Stimulated activated naive CD8-positive, alpha-beta T cell treated with anti-CD3 and anti-CD28 coated beads, Interleukin-15, Interleukin-2, amounts not matched to agents 100 U/mL and 50 U/mL, for 24 hours (primary cell): ENCODE results near the gene KRT2.

Source experiments
- ATAC-seq: fragments of 150-1000 bp; cut with Tn5 transposase; one replicate; pipeline ENCODE4 v1.10.0; 2021
- DNase-seq: peaks from one replicate; pipeline ENCODE4 v3.0.0; 2021

The KRT2 gene

DNA sequence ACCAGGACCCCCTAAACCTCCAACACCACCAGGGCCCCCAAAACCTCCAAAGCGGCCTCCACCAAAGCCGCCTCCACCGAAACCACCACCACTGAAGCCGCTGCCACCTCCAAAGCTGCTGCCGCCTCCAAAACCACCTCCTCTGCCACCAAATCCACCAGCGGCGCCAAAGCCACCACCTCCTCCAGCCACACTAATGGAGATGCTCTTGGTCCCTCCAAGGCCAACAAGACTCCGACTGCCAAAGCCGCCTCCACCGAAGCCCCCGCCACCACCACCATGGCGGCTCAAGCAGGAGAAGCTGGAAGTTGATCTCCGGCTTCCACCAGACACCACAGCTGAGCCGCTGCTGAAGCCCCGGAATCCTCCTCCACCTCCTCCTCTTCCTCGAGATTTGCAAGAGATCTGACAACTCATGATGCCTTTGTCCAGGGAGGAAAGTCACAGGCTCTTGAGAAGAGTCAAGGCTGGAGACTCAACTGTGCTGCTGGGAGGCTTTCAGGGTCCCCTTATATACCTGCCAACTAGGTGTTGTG lies at the start of gene KRT2:
TSS of gene KRT2 (minus strand) at position 486 of the 536 bp plus-strand sequence. CDS start at position 417, 69 bp downstream.
- DNase-seq (no peak), ATAC-seq (no peak)

DNA sequence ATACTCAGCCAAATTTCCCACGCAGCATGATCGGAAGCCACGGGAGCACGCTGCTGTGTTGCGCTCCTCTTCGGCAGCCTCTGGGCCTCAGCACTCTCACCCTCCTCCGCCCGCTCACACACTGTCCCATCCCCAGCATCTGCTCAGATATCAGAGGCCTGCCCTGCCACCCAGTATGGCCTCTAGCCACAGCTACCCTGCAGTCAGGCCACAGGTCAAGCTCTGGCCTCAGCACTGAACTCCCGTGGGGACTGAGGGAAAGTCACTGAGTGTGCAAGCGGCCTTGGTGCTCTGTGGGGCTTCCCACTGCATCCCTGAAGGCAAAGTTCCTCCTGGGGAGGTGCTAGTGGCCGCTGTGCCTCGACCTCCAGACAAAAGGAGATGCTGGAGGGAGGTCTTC lies 49.3 kb upstream of the KRT2 start:
- DNase-seq: no peak
- ATAC-seq: no peak

GRCh38 chr12:52699960-52700359 lies 47.9 kb upstream of the KRT2 start:
- ATAC-seq (no peak), DNase-seq (no peak)

GRCh38 chr12:52699373-52699772 lies 47.4 kb upstream of the KRT2 start:
- ATAC-seq: no peak
- no peak for DNase-seq

DNA sequence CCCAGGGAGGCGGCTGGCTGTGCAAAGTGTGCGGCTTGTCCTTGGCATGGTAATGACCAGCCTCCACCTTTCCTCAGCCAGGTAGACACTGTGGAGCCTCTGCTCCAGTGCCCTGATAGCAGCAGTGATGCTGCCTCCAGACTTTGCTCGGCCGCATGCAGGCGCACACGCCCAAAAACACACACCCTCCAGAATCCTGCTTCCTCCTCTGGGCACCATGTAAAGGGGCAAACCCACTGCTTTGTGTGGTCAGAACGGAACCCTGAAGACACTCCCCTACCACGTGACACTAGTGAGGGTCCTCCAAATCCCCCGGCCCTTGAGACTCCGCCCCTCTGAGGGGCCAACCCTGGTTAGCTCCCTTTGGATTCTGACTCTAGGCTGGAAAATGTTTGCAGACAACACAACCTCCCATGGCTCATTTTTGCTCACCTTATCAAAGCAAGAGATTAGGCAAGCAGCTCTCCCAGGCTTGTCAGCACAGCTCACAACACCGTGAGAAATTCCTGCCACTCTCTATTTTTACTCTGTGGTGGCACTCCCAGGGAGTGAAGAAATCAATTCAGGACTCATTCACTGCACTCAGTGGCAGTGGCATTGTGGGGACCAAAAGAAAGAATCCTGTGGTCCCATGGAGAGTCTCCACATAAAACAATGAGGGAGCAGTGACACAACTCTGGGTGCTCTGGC lies 46.8 kb upstream of the KRT2 start:
- ATAC-seq (no peak), DNase-seq (no peak)

- ATAC-seq (no peak), DNase-seq (no peak)
Observed at GRCh38 chr12:52697058-52697582, 45.1 kb upstream of the KRT2 start.

DNA sequence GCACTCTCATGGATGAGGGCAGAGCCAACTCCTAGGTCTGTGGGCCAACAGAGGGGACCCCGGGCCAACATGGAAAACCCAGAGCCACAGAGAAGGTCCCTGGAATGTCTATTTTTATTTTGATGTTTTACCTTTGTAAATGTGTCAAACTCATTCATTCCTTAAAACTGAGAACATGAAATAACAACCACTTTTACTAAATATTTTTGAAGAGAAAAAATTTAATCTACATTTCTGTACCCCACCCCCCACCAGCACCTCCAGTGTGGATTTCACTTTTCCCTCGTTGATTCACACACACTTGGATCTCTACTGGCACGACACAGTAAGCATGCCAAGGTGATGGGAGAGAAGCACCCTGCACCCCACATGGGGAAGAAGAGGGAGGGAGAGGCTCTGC lies 44.6 kb upstream of the KRT2 start:
- no peak for DNase-seq
- ATAC-seq: no peak

DNA sequence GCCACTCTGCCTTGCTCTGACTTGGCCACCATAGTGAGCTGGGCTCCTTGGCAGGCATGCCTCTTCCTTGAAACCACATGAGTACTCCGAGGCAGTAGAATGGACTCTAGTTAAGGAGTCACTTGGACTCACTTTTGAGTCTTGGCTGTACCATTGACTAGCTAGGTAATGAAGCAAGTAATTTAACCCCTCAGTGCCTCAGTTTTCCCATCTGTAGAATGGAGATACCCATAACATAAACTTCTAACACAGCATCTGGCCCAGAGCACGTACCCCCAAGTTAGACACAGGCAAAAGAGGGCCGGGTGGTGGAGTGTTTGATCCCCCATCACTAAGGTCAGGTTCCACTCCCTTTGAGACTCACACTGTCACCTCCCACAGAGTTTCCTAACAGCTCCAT lies 43.0 kb upstream of the KRT2 start:
- DNase-seq (no peak), ATAC-seq (no peak)

DNA sequence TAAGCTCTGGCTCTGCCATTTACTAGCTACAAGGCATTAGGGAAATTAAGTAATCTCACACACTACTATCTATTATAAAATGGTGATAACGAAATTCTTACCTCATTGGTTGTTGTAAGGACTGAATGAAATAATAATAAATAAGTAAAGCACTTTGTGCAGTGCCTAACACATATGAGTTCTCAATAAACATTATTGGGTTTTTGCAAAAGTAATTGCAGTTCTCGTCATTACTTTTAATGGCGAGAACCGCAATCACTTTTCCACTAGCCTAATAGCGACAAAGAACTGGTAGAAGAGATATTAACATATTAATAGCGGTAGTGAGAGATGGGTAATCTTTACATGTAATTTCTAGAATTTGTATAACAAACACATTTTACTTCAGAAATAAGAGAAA lies 42.1 kb upstream of the KRT2 start:
- ATAC-seq (no peak), DNase-seq (no peak)

- DNase-seq (no peak), ATAC-seq (no peak)
Observed at GRCh38 chr12:52693261-52693660, 41.2 kb upstream of the KRT2 start.

DNA sequence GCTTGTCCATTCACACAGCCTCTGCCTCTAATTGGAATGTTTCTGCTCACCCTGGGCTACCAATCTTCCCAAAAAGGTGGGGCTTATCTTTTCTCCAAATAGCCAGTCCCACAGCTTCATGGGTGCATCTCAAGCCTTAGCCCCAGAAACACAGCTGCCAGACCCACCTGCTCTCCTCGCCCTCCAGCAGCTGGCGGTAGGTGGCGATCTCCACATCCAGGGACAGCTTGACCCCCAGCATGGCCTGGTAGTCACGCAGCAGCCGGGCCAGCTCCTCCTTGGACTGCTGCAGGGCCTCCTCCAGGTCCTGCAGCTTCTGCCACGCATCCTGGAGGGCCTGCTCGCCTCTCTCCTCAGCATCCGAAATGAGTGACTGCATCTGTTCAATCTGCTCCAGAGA lies 40.2 kb upstream of the KRT2 start:
- ATAC-seq: no peak
- no peak for DNase-seq

DNA sequence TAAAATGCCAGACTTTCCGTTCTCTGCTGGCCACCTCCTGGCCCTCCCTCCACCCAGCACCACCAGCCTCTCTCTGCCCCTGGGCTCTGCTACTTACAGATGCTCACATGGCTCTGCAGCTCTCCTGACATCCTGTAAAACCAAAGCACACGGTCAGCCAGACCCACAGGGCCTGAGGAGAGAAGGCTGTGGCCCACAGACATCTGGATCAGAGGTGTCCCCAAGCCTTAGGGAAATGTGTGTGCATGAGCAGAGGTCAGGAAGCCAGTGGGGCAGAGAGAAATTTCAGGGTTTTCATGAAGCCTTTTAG lies 39.8 kb upstream of the KRT2 start:
- DNase-seq (no peak), ATAC-seq (no peak)

DNA sequence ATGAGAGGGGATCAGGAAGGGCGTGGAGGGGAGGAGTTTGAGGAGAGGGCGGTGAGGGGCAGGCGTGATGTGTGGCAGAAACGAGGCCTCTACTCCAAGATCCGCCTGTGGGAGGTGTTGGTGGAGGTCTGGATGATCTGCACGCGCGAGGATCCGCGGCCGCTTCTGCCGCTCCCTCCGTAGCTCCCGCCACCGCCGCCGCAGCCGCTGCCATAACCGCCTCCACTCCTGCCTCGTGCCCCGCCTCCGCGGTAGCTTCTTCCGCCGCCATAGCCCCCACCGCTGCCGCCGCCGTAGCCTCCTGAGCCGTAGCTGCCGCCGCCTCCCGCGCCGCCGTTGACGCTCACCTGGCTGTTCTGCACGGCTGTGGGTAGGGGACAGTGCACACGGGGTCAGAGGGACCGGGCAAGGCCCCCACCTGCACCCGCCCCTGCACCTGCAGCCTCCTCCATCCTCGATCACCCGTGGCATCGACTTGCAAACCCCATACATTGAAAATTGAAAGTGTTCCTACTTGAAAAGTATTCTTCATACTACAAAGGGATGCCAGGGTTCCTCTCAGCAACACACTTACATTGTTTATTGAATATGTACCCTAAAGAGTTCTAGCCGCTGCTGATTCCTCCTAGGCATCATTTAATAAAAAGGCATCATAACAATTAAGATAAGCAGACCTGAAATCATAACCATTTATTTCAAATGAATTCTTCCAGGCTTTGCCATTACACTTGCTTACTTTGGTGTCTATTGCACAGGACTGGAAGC lies 39.2 kb upstream of the KRT2 start:
- ATAC-seq (peak; percentile 44), DNase-seq (peak; percentile 65)

GRCh38 chr12:52690351-52691075 lies 38.5 kb upstream of the KRT2 start:
- ATAC-seq: no peak

GRCh38 chr12:52689936-52690335 lies 37.9 kb upstream of the KRT2 start:
- no peak for DNase-seq
- no peak for ATAC-seq

More at GRCh38 chr12:52690351-52691075, 38.5 kb upstream of the KRT2 start:
- DNase-seq: no peak

DNA sequence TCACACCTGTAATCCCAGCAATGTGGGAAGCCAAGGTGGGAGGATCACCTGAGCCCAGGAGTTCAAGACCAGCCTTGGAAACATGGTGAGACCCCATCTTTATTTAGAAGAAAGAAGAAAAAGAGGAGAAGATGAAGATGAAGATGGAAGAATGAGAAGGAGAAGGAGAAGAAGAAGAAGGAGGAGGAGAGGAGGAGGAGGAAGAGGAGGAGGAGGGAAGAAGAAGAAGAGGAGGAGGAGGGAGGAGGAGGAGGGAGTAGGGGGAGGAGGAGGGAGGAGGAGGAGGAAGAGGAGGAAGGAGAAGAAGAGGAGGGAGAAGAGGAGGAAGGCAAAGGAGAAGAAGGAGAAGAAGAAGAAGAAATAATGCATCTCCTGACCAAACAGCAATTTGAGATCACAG lies 37.2 kb upstream of the KRT2 start:
- DNase-seq (no peak), ATAC-seq (no peak)

GRCh38 chr12:52688481-52688880 lies 36.5 kb upstream of the KRT2 start:
- ATAC-seq (no peak), DNase-seq (no peak)

DNA sequence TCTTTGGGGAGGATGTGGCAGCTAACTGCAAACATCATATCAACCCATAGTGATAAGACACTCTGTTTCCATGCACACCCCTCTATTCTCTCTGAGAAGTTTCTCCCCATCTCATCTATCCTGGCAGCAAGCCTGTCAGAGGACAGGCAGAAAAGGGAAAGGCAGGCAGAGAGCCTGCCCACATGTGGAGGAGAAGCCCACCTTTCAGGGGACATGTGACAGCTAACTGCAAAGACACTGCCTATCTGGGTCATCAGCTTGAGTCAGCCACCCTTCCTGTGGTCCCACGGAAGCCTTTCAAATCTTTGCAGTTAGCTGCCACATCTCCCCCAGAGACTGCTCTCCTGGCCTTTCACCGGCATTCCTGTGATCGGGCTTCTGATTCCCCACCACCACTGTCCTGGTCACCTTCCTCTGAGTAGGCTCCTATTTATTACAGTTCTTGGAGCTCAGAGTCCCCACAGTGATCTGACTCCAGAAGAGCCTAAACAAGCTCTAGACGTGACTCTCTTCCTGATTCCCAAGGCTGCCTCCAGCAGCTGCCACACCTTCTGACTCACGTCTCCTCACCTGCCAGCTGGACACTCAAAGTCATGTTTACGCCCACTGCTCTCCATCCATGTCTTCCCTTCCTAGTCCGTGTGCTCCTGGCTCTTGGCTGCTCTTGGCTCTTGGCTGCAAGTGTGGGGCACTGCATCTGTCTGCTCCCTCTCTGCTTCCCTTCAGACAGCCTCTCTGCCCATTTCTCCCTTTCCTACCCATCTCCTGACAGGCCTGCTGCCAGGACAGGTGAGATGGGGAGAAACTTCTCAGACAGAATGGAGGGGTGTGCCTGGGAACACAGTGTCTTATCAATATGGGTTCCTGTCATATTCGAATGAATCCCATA lies 35.7 kb upstream of the KRT2 start:
- ATAC-seq: no peak
- no peak for DNase-seq

- ATAC-seq: no peak
Observed at GRCh38 chr12:52686756-52687487, 34.9 kb upstream of the KRT2 start.

GRCh38 chr12:52686063-52686462 lies 34.1 kb upstream of the KRT2 start:
- ATAC-seq: no peak
- no peak for DNase-seq

More at GRCh38 chr12:52686756-52687487, 34.9 kb upstream of the KRT2 start:
- DNase-seq: no peak

- DNase-seq (no peak), ATAC-seq (no peak)
Observed at GRCh38 chr12:52685406-52685890, 33.4 kb upstream of the KRT2 start.
